ENCODE results near the gene CHD3.

The CHD3 gene

GRCh38 chr17:7867881-7868329 lies 20.7 kb upstream of the CHD3 start:
- no peak overlapping the region for H3K4me3 ChIP-seq (ENCODE audit: low read length)
- TF ChIP-seq ZNF274 (IDR thresholded peaks at IDR 0.05; ENCODE audit: low read depth, low read length) = no peak

GRCh38 chr17:7873051-7873450 lies 15.5 kb upstream of the CHD3 start:
- no peak for TF ChIP-seq ZNF274 (IDR thresholded peaks at IDR 0.05; ENCODE audit: low read depth, low read length)

GRCh38 chr17:7875804-7876370 lies 12.7 kb upstream of the CHD3 start:
- no peak overlapping the region for H3K4me3 ChIP-seq (ENCODE audit: low read length)
- TF ChIP-seq ZNF274 (IDR thresholded peaks at IDR 0.05; ENCODE audit: low read depth, low read length) = no peak

More at GRCh38 chr17:7873051-7873450, 15.5 kb upstream of the CHD3 start:
- no peak overlapping the region for H3K4me3 ChIP-seq (ENCODE audit: low read length)

- no peak for TF ChIP-seq ZNF274 (IDR thresholded peaks at IDR 0.05; ENCODE audit: low read depth, low read length)
- no peak overlapping the region for H3K4me3 ChIP-seq (ENCODE audit: low read length)
Observed at GRCh38 chr17:7878234-7878633, 10.4 kb upstream of the CHD3 start.

- H3K4me3 ChIP-seq (ENCODE audit: low read length) = peak overlapping the region; percentile 71; the same call in 1 of the 2 replicates
- TF ChIP-seq ZNF274 (IDR thresholded peaks at IDR 0.05; ENCODE audit: low read depth, low read length) = no peak
Observed at GRCh38 chr17:7880076-7880868, 8.3 kb upstream of the CHD3 start.

- no peak for TF ChIP-seq ZNF274 (IDR thresholded peaks at IDR 0.05; ENCODE audit: low read depth, low read length)
- H3K4me3 ChIP-seq (ENCODE audit: low read length) = peak overlapping the region; percentile 49; the same call in 1 of the 2 replicates
Observed at GRCh38 chr17:7881276-7882054, 7.1 kb upstream of the CHD3 start.

GRCh38 chr17:7882068-7882467 lies 6.5 kb upstream of the CHD3 start:
- no peak for TF ChIP-seq ZNF274 (IDR thresholded peaks at IDR 0.05; ENCODE audit: low read depth, low read length)
- peak overlapping the region; percentile 49; the same call in 1 of the 2 replicates for H3K4me3 ChIP-seq (ENCODE audit: low read length)

- TF ChIP-seq ZNF274 (IDR thresholded peaks at IDR 0.05; ENCODE audit: low read depth, low read length) = no peak
- peak overlapping the region; percentile 40; the same call in 1 of the 2 replicates for H3K4me3 ChIP-seq (ENCODE audit: low read length)
Observed at GRCh38 chr17:7882629-7883028, 6.0 kb upstream of the CHD3 start.

- TF ChIP-seq ZNF274 (IDR thresholded peaks at IDR 0.05; ENCODE audit: low read depth, low read length) = no peak
- H3K4me3 ChIP-seq (ENCODE audit: low read length) = peak overlapping the region; percentile 67
Observed at GRCh38 chr17:7883781-7884386, 4.7 kb upstream of the CHD3 start.

GRCh38 chr17:7884581-7885366 lies 3.8 kb upstream of the CHD3 start:
- TF ChIP-seq ZNF274 (IDR thresholded peaks at IDR 0.05; ENCODE audit: low read depth, low read length) = no peak
- H3K4me3 ChIP-seq (ENCODE audit: low read length) = peak overlapping the region; percentile 85; the same call in 1 of the 2 replicates

- no peak for TF ChIP-seq ZNF274 (IDR thresholded peaks at IDR 0.05; ENCODE audit: low read depth, low read length)
- H3K4me3 ChIP-seq (ENCODE audit: low read length) = peak overlapping the region; percentile 85
Observed at GRCh38 chr17:7885367-7886226, 3.0 kb upstream of the CHD3 start.

- peak overlapping the region; percentile 85 for H3K4me3 ChIP-seq (ENCODE audit: low read length)
- TF ChIP-seq ZNF274 (IDR thresholded peaks at IDR 0.05; ENCODE audit: low read depth, low read length) = no peak
Observed at GRCh38 chr17:7886227-7887037, 2.2 kb upstream of the CHD3 start.

All from GM08714 (cell line).